GM03348 (cell line): ENCODE results near the gene GALNS.

Experiments
- DNase-seq: peaks from one replicate; pipeline ENCODE4 v3.0.0; 2012; ENCODE audit warnings: low spot score

The GALNS gene

GRCh38 chr16:88856122-88856827 is 472 bp downstream of the GALNS start:
- DNase-seq, result no peak

- DNase-seq, result no peak
Measured at GRCh38 chr16:88855736-88856121, 1.0 kb downstream of the GALNS start.

GRCh38 chr16:88855176-88855575 is 1.6 kb downstream of the GALNS start:
- no peak for DNase-seq

- DNase-seq, result no peak
Measured at GRCh38 chr16:88854306-88855111, 2.2 kb downstream of the GALNS start.

- DNase-seq, result no peak
Measured at GRCh38 chr16:88853325-88853941, 3.3 kb downstream of the GALNS start.

- DNase-seq, result no peak
Measured at GRCh38 chr16:88851616-88852015, 5.1 kb downstream of the GALNS start.

GRCh38 chr16:88850531-88851199 is 6.1 kb downstream of the GALNS start:
- DNase-seq, result no peak

GRCh38 chr16:88848557-88848956 is 8.2 kb downstream of the GALNS start:
- no peak for DNase-seq

- no peak for DNase-seq
Measured at GRCh38 chr16:88847654-88848053, 9.1 kb downstream of the GALNS start.

GRCh38 chr16:88846088-88846487 is 10.7 kb downstream of the GALNS start:
- no peak for DNase-seq

- DNase-seq, result no peak
Measured at GRCh38 chr16:88844419-88845036, 12.2 kb downstream of the GALNS start.

- DNase-seq, result no peak
Measured at GRCh38 chr16:88843256-88843655, 13.5 kb downstream of the GALNS start.

- no peak for DNase-seq
Measured at GRCh38 chr16:88842806-88843205, 13.9 kb downstream of the GALNS start.

GRCh38 chr16:88842308-88842756 is 14.4 kb downstream of the GALNS start:
- no peak for DNase-seq

- DNase-seq, result no peak
Measured at GRCh38 chr16:88841521-88842307, 15.0 kb downstream of the GALNS start.

- DNase-seq, result no peak
Measured at GRCh38 chr16:88840600-88841215, 16.0 kb downstream of the GALNS start.

- DNase-seq, result no peak
Measured at GRCh38 chr16:88839745-88840599, 16.8 kb downstream of the GALNS start.

GRCh38 chr16:88839026-88839529 is 17.7 kb downstream of the GALNS start:
- DNase-seq, result no peak

- no peak for DNase-seq
Measured at GRCh38 chr16:88838566-88838965, 18.2 kb downstream of the GALNS start.

GRCh38 chr16:88837806-88838205 is 18.9 kb downstream of the GALNS start:
- DNase-seq, result no peak
